ENCODE results near the gene PGLYRP2.
A peak's percentile ranks its signal among the peaks of the same experiment; 100 is the strongest.

The PGLYRP2 gene

DNA sequence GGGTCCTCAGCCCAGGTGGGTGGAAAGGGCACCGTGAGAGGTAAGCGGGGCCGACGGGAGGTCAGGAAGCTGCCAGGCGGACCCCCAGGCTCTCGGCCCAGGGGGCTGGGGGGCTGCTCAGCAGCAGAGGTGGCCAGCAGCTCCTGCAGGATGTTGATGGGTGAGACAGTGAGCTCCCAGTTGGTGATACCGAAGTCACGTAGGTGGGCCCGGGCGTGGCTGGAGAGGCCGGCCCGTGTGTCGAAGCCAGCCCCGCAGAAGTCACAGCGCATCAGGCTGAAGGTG lies 42.5 kb downstream of the PGLYRP2 start:
- DNase-seq (no peak), ATAC-seq (replicated peaks) (no peak)
- peaks cover 14% of the 10 kb centered on the region for H3K36me3 Mint-ChIP-seq (ENCODE audit: insufficient read depth)
- no peaks in the 10 kb centered on the region for H3K27me3 Mint-ChIP-seq
- peaks cover 12% of the 10 kb centered on the region in 2 donors for H3K4me1 Mint-ChIP-seq (ENCODE audit: low read depth in 2 of 2)
- no peaks in the 10 kb centered on the region for H3K9me3 Mint-ChIP-seq
- no peak overlapping the region for H3K4me3 Mint-ChIP-seq
- H3K27ac Mint-ChIP-seq = no peak overlapping the region

DNA sequence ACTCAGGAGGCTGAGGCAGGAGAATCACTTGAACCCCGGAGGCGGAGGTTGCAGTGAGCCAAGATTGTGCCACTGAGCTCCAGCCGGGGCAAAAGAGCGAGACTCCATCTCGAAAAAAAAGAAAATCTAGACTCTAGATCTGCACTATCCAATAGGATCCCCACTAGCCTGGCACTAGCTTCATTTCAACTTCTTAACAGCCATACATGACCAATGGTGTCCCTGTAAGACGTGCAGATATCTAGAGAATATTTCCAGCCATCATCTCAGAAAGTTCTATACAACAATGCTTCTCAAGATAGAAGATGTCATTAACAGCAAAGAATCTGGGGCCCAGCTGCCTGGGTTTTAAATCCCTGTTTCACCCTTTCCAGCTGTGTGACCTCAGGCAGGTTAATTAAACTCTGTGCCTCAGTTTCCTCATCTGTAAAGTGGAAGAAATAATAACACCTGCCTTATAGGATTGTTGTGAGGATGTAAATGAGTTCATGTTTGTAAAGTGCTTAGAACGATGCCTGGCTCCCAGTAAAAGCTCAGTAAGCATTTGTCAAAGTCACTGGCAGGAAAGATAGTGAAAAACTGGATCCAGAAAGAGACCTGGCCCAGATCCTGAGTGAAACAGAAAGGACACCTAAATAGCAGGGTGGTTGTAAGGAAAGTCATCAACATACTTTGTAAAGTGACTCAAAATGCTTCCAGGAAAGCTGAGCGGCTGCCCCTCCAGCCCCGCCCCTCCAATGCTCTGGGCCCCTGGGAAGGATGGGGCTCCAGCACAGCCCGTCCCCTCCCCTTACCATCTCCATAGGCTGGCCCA lies 43.1 kb downstream of the PGLYRP2 start:
- H3K4me3 Mint-ChIP-seq = no peak overlapping the region
- H3K27ac Mint-ChIP-seq = no peak overlapping the region
- H3K4me1 Mint-ChIP-seq (ENCODE audit: low read depth in 2 of 2) = peaks cover 17% of the 10 kb centered on the region in 2 donors
- DNase-seq = no peak
- ATAC-seq (replicated peaks) = no peak
- no peaks in the 10 kb centered on the region for H3K9me3 Mint-ChIP-seq
- peaks cover 16% of the 10 kb centered on the region for H3K36me3 Mint-ChIP-seq (ENCODE audit: insufficient read depth)
- no peaks in the 10 kb centered on the region for H3K27me3 Mint-ChIP-seq

GRCh38 chr19:15433519-15434069 lies 45.7 kb downstream of the PGLYRP2 start:
- H3K4me3 Mint-ChIP-seq = peak overlapping the region; percentile 85 to 93
- no peaks in the 10 kb centered on the region for H3K27me3 Mint-ChIP-seq
- DNase-seq = no peak
- H3K27ac Mint-ChIP-seq = peak overlapping the region; percentile 4 to 93
- H3K4me1 Mint-ChIP-seq (ENCODE audit: low read depth in 2 of 2) = peaks cover 24% of the 10 kb centered on the region in 2 donors
- H3K36me3 Mint-ChIP-seq (ENCODE audit: insufficient read depth) = peaks cover 16% of the 10 kb centered on the region
- no peak for ATAC-seq (replicated peaks)
- no peaks in the 10 kb centered on the region for H3K9me3 Mint-ChIP-seq

- peaks cover 24% of the 10 kb centered on the region in 2 donors for H3K4me1 Mint-ChIP-seq (ENCODE audit: low read depth in 2 of 2)
- peak overlapping the region; percentile 85 to 93 for H3K4me3 Mint-ChIP-seq
- H3K27ac Mint-ChIP-seq = peak overlapping the region; percentile 4 to 93
- ATAC-seq (replicated peaks) = peak; percentile 93
- DNase-seq = peak; percentile 88 to 93 (median 92)
- no peaks in the 10 kb centered on the region for H3K27me3 Mint-ChIP-seq
- H3K36me3 Mint-ChIP-seq (ENCODE audit: insufficient read depth) = peaks cover 16% of the 10 kb centered on the region
- no peaks in the 10 kb centered on the region for H3K9me3 Mint-ChIP-seq
Observed at GRCh38 chr19:15432629-15433518, 46.4 kb downstream of the PGLYRP2 start.

DNA sequence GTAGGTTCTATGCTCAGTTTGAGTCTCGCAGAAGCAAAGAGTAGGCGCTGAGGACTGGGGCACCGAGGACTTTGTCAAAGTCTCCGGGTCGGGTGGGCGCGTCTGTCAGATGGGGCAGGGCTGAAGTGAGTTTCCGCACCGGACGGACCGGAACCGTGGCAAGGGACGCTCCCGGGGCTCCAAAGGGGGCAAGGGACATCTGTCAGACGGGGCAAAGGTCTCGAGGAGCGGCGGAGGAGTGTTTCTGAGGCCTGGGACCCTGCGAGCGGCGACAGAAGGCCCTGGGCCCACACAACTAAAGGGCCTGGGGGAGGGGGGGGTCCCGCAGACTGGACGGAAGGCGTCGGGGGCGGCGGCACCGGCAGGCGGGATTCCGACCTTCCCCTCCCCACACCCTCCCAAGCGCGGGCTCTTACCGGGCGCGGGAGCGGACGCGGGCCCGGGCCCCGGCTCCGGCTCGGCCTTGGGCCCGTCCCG lies 47.2 kb downstream of the PGLYRP2 start:
- H3K4me3 Mint-ChIP-seq = peak overlapping the region; percentile 93 to 95
- H3K4me1 Mint-ChIP-seq (ENCODE audit: low read depth in 2 of 2) = peaks cover 29 to 30% of the 10 kb centered on the region in 2 donors
- no peaks in the 10 kb centered on the region for H3K27me3 Mint-ChIP-seq
- H3K9me3 Mint-ChIP-seq = no peaks in the 10 kb centered on the region
- DNase-seq = no peak
- H3K27ac Mint-ChIP-seq = peak overlapping the region; percentile 88 to 97
- ATAC-seq (replicated peaks) = peak; percentile 18
- peaks cover 16% of the 10 kb centered on the region for H3K36me3 Mint-ChIP-seq (ENCODE audit: insufficient read depth)

GRCh38 chr19:15431396-15432017 lies 47.8 kb downstream of the PGLYRP2 start:
- Mint-ChIP-seq H3K4me1 (ENCODE audit: low read depth in 2 of 2) (peaks cover 29 to 31% of the 10 kb centered on the region in 2 donors), H3K27ac (peak overlapping the region; percentile 88 to 97), H3K4me3 (peak overlapping the region; percentile 93 to 95), H3K9me3 (no peaks in the 10 kb centered on the region), H3K27me3 (no peaks in the 10 kb centered on the region), H3K36me3 (ENCODE audit: insufficient read depth) (peaks cover 16% of the 10 kb centered on the region)
- ATAC-seq (replicated peaks) (no peak), DNase-seq (no peak)

- H3K36me3 Mint-ChIP-seq (ENCODE audit: insufficient read depth) = peaks cover 16% of the 10 kb centered on the region
- ATAC-seq (replicated peaks) = no peak
- peaks cover 29 to 31% of the 10 kb centered on the region in 2 donors for H3K4me1 Mint-ChIP-seq (ENCODE audit: low read depth in 2 of 2)
- DNase-seq = no peak
- peak overlapping the region; percentile 93 to 95 for H3K4me3 Mint-ChIP-seq
- H3K27me3 Mint-ChIP-seq = no peaks in the 10 kb centered on the region
- H3K27ac Mint-ChIP-seq = no peak overlapping the region
- no peaks in the 10 kb centered on the region for H3K9me3 Mint-ChIP-seq
Observed at GRCh38 chr19:15430526-15431120, 48.7 kb downstream of the PGLYRP2 start.

- Mint-ChIP-seq H3K4me3 (no peak overlapping the region), H3K27me3 (no peaks in the 10 kb centered on the region), H3K4me1 (ENCODE audit: low read depth in 2 of 2) (peaks cover 29 to 31% of the 10 kb centered on the region in 2 donors), H3K27ac (no peak overlapping the region), H3K9me3 (no peaks in the 10 kb centered on the region), H3K36me3 (ENCODE audit: insufficient read depth) (peaks cover 20% of the 10 kb centered on the region)
- ATAC-seq (replicated peaks) (no peak), DNase-seq (no peak)
Observed at GRCh38 chr19:15429825-15430467, 49.4 kb downstream of the PGLYRP2 start.

GRCh38 chr19:15428956-15429824 lies 50.1 kb downstream of the PGLYRP2 start:
- no peak overlapping the region for H3K27ac Mint-ChIP-seq
- ATAC-seq (replicated peaks) (no peak), DNase-seq (no peak)
- H3K9me3 Mint-ChIP-seq = no peaks in the 10 kb centered on the region
- H3K4me1 Mint-ChIP-seq (ENCODE audit: low read depth in 2 of 2) = peaks cover 29 to 31% of the 10 kb centered on the region in 2 donors
- no peaks in the 10 kb centered on the region for H3K27me3 Mint-ChIP-seq
- H3K36me3 Mint-ChIP-seq (ENCODE audit: insufficient read depth) = peaks cover 20% of the 10 kb centered on the region
- H3K4me3 Mint-ChIP-seq = no peak overlapping the region

DNA sequence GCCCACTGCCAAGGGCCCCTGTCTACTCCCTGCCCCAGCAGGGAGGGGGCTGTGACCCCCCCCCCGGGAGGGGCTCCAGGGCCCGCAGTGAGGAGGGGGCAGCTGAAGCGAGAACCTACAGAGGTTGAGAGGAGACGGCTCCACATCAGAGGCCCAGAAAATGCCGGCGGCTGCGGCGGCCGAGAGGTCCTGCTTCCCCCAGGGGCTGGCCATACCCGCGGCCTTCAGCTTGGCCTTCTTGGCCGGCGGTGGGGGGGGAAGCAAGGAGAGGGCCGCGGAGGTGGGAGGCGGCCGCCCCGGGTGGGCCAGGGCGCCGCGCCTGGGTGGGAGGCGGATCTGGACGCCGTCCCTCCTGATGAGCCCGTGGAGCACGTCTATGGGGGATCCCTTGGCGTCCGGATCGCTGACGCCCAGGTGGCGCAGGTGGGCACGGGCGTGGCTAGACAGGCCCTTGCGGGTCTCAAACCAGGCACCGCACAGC lies 51.3 kb downstream of the PGLYRP2 start:
- ATAC-seq (replicated peaks) = no peak
- Mint-ChIP-seq H3K4me3 (no peak overlapping the region), H3K27ac (no peak overlapping the region), H3K36me3 (ENCODE audit: insufficient read depth) (peaks cover 14% of the 10 kb centered on the region), H3K9me3 (no peaks in the 10 kb centered on the region), H3K4me1 (ENCODE audit: low read depth in 2 of 2) (peaks cover 22 to 24% of the 10 kb centered on the region in 2 donors), H3K27me3 (no peaks in the 10 kb centered on the region)
- DNase-seq = no peak

GRCh38 chr19:15427350-15427700 lies 52.0 kb downstream of the PGLYRP2 start:
- Mint-ChIP-seq H3K9me3 (no peaks in the 10 kb centered on the region), H3K36me3 (ENCODE audit: insufficient read depth) (peaks cover 11% of the 10 kb centered on the region), H3K27me3 (no peaks in the 10 kb centered on the region), H3K4me1 (ENCODE audit: low read depth in 2 of 2) (peaks cover 20 to 22% of the 10 kb centered on the region in 2 donors), H3K27ac (no peak overlapping the region), H3K4me3 (no peak overlapping the region)
- no peak for ATAC-seq (replicated peaks)
- no peak for DNase-seq
